ENCODE measurements around the gene ABCC5.
A peak's percentile ranks its signal among the peaks of the same experiment; 100 is the strongest.
"Not testable (repeated sequence)": the region's sequence is repeated elsewhere in the genome, so short reads cannot be mapped to it uniquely, and the experiment has no call there.

The ABCC5 gene

GRCh38 chr3:184017672-184018423, at the start of gene ABCC5:
Gene ABCC5 (minus strand): TSS chr3:184017884. CDS start chr3:184014392, 3,492 bp downstream.
- no peaks in the 10 kb centered on the region for H3K9me3 Mint-ChIP-seq
- H3K27ac Mint-ChIP-seq = peak within 1 kb of the TSS; percentile 86
- H3K4me1 Mint-ChIP-seq (ENCODE audit: low read depth) = peaks cover 20% of the 10 kb centered on the region
- H3K27me3 Mint-ChIP-seq (ENCODE audit: low read depth) = peaks cover 4% of the 10 kb centered on the region
- peak within 1 kb of the TSS; percentile 99 for H3K4me3 Mint-ChIP-seq
- peaks cover 8% of the 10 kb centered on the region for H3K36me3 Mint-ChIP-seq (ENCODE audit: low read depth)

- H3K4me3 Mint-ChIP-seq = no peak overlapping the region
- H3K36me3 Mint-ChIP-seq (ENCODE audit: low read depth) = no peaks in the 10 kb centered on the region
- H3K27me3 Mint-ChIP-seq (ENCODE audit: low read depth) = peaks cover 10% of the 10 kb centered on the region
- H3K9me3 Mint-ChIP-seq = peaks cover 6% of the 10 kb centered on the region
- H3K27ac Mint-ChIP-seq = no peak overlapping the region
- no peaks in the 10 kb centered on the region for H3K4me1 Mint-ChIP-seq (ENCODE audit: low read depth)
Measured at GRCh38 chr3:184066211-184066610, 48.5 kb upstream of the ABCC5 start.

GRCh38 chr3:184062637-184063036, 45.0 kb upstream of the ABCC5 start:
- Mint-ChIP-seq H3K27ac (no peak overlapping the region), H3K9me3 (no peaks in the 10 kb centered on the region), H3K27me3 (ENCODE audit: low read depth) (peaks cover 7% of the 10 kb centered on the region), H3K4me1 (ENCODE audit: low read depth) (no peaks in the 10 kb centered on the region), H3K36me3 (ENCODE audit: low read depth) (no peaks in the 10 kb centered on the region), H3K4me3 (no peak overlapping the region)

- Mint-ChIP-seq H3K27ac (no peak overlapping the region), H3K4me1 (ENCODE audit: low read depth) (no peaks in the 10 kb centered on the region), H3K4me3 (no peak overlapping the region), H3K36me3 (ENCODE audit: low read depth) (no peaks in the 10 kb centered on the region), H3K9me3 (no peaks in the 10 kb centered on the region), H3K27me3 (ENCODE audit: low read depth) (peaks cover 6% of the 10 kb centered on the region)
Measured at GRCh38 chr3:184059424-184059823, 41.7 kb upstream of the ABCC5 start.

GRCh38 chr3:184058029-184058428, 40.3 kb upstream of the ABCC5 start:
- no peaks in the 10 kb centered on the region for H3K9me3 Mint-ChIP-seq
- H3K4me1 Mint-ChIP-seq (ENCODE audit: low read depth) = no peaks in the 10 kb centered on the region
- H3K36me3 Mint-ChIP-seq (ENCODE audit: low read depth) = no peaks in the 10 kb centered on the region
- no peak overlapping the region for H3K4me3 Mint-ChIP-seq
- peaks cover 9% of the 10 kb centered on the region for H3K27me3 Mint-ChIP-seq (ENCODE audit: low read depth)
- no peak overlapping the region for H3K27ac Mint-ChIP-seq

GRCh38 chr3:184052767-184053166, 35.1 kb upstream of the ABCC5 start, which contains the start of gene HTR3C:
Gene HTR3C (plus strand): TSS chr3:184053047. CDS start chr3:184053081, 34 bp downstream.
- no peaks in the 10 kb centered on the region for H3K36me3 Mint-ChIP-seq (ENCODE audit: low read depth)
- H3K9me3 Mint-ChIP-seq = no peaks in the 10 kb centered on the region
- no peak within 1 kb of the TSS for H3K4me3 Mint-ChIP-seq
- peaks cover 6% of the 10 kb centered on the region for H3K27me3 Mint-ChIP-seq (ENCODE audit: low read depth)
- H3K27ac Mint-ChIP-seq = no peak within 1 kb of the TSS
- H3K4me1 Mint-ChIP-seq (ENCODE audit: low read depth) = no peaks in the 10 kb centered on the region

- peaks cover 3% of the 10 kb centered on the region for H3K27me3 Mint-ChIP-seq (ENCODE audit: low read depth)
- no peaks in the 10 kb centered on the region for H3K9me3 Mint-ChIP-seq
- no peaks in the 10 kb centered on the region for H3K36me3 Mint-ChIP-seq (ENCODE audit: low read depth)
- no peak overlapping the region for H3K4me3 Mint-ChIP-seq
- no peaks in the 10 kb centered on the region for H3K4me1 Mint-ChIP-seq (ENCODE audit: low read depth)
- no peak overlapping the region for H3K27ac Mint-ChIP-seq
Measured at GRCh38 chr3:184050217-184050847, 32.6 kb upstream of the ABCC5 start.

GRCh38 chr3:184045995-184046394, 28.3 kb upstream of the ABCC5 start:
- Mint-ChIP-seq H3K27ac (no peak overlapping the region), H3K4me1 (ENCODE audit: low read depth) (no peaks in the 10 kb centered on the region), H3K27me3 (ENCODE audit: low read depth) (no peaks in the 10 kb centered on the region), H3K9me3 (no peaks in the 10 kb centered on the region), H3K4me3 (no peak overlapping the region), H3K36me3 (ENCODE audit: low read depth) (no peaks in the 10 kb centered on the region)

- Mint-ChIP-seq H3K9me3 (no peaks in the 10 kb centered on the region), H3K4me1 (ENCODE audit: low read depth) (no peaks in the 10 kb centered on the region), H3K27me3 (ENCODE audit: low read depth) (no peaks in the 10 kb centered on the region), H3K36me3 (ENCODE audit: low read depth) (no peaks in the 10 kb centered on the region), H3K27ac (no peak overlapping the region), H3K4me3 (no peak overlapping the region)
Measured at GRCh38 chr3:184042617-184043016, 24.9 kb upstream of the ABCC5 start.

- Mint-ChIP-seq H3K4me3 (no peak overlapping the region), H3K36me3 (ENCODE audit: low read depth) (no peaks in the 10 kb centered on the region), H3K27me3 (ENCODE audit: low read depth) (no peaks in the 10 kb centered on the region), H3K9me3 (no peaks in the 10 kb centered on the region), H3K27ac (no peak overlapping the region), H3K4me1 (ENCODE audit: low read depth) (no peaks in the 10 kb centered on the region)
Measured at GRCh38 chr3:184040010-184040409, 22.3 kb upstream of the ABCC5 start.

GRCh38 chr3:184039414-184039813, 21.7 kb upstream of the ABCC5 start:
- Mint-ChIP-seq H3K27ac (no peak overlapping the region), H3K4me1 (ENCODE audit: low read depth) (no peaks in the 10 kb centered on the region), H3K36me3 (ENCODE audit: low read depth) (no peaks in the 10 kb centered on the region), H3K9me3 (no peaks in the 10 kb centered on the region), H3K27me3 (ENCODE audit: low read depth) (no peaks in the 10 kb centered on the region), H3K4me3 (no peak overlapping the region)

GRCh38 chr3:184038307-184038706, 20.6 kb upstream of the ABCC5 start:
- H3K27me3 Mint-ChIP-seq (ENCODE audit: low read depth); H3K9me3 Mint-ChIP-seq; H3K36me3 Mint-ChIP-seq (ENCODE audit: low read depth); H3K27ac Mint-ChIP-seq; H3K4me1 Mint-ChIP-seq (ENCODE audit: low read depth); H3K4me3 Mint-ChIP-seq: not testable (repeated sequence)

GRCh38 chr3:184037816-184038215, 20.1 kb upstream of the ABCC5 start:
- no peak overlapping the region for H3K4me3 Mint-ChIP-seq
- H3K27ac Mint-ChIP-seq = no peak overlapping the region

GRCh38 chr3:184031187-184031792, 13.6 kb upstream of the ABCC5 start, which contains the start of gene HTR3D:
Gene HTR3D (plus strand): TSS chr3:184031742. CDS start chr3:184031742, 0 bp downstream.
- H3K4me3 Mint-ChIP-seq = no peak within 1 kb of the TSS
- no peaks in the 10 kb centered on the region for H3K9me3 Mint-ChIP-seq
- no peak within 1 kb of the TSS for H3K27ac Mint-ChIP-seq
- no peaks in the 10 kb centered on the region for H3K4me1 Mint-ChIP-seq (ENCODE audit: low read depth)
- H3K27me3 Mint-ChIP-seq (ENCODE audit: low read depth) = peaks cover 7% of the 10 kb centered on the region
- no peaks in the 10 kb centered on the region for H3K36me3 Mint-ChIP-seq (ENCODE audit: low read depth)

More at GRCh38 chr3:184037816-184038215, 20.1 kb upstream of the ABCC5 start:
- no peaks in the 10 kb centered on the region for H3K36me3 Mint-ChIP-seq (ENCODE audit: low read depth)
- H3K4me1 Mint-ChIP-seq (ENCODE audit: low read depth) = no peaks in the 10 kb centered on the region
- no peaks in the 10 kb centered on the region for H3K9me3 Mint-ChIP-seq
- H3K27me3 Mint-ChIP-seq (ENCODE audit: low read depth) = peaks cover 3% of the 10 kb centered on the region

GRCh38 chr3:184030536-184030935, 12.9 kb upstream of the ABCC5 start:
- H3K36me3 Mint-ChIP-seq (ENCODE audit: low read depth) = no peaks in the 10 kb centered on the region
- no peak overlapping the region for H3K27ac Mint-ChIP-seq
- H3K4me3 Mint-ChIP-seq = no peak overlapping the region
- no peaks in the 10 kb centered on the region for H3K9me3 Mint-ChIP-seq
- H3K27me3 Mint-ChIP-seq (ENCODE audit: low read depth) = peaks cover 7% of the 10 kb centered on the region
- H3K4me1 Mint-ChIP-seq (ENCODE audit: low read depth) = no peaks in the 10 kb centered on the region
